Body of pancreas (tissue), 4 donors: Measurements from ENCODE around the gene WWOX.

Experiments used
- POLR2A ChIP-seq, 3 donors: fragments of 450-650 bp; IDR thresholded peaks; one replicate each; pipeline ENCODE4 v1.6.1; 2016; ENCODE audit warnings: antibody characterized with exemption in 3 of 3, mild to moderate bottlenecking in 2 of 3
- TF ChIP-seq, protein P1 (sequence below), 7 experiments: fragments of 450-650 bp in 4 of 7; fragments of 200-600 bp in 3 of 7; sonication (generic) in 3 of 7; IDR thresholded peaks; one replicate each; pipeline ENCODE4 v1.5.1; 2016 to 2019; ENCODE audit warnings: antibody characterized with exemption in 7 of 7

DNA sequence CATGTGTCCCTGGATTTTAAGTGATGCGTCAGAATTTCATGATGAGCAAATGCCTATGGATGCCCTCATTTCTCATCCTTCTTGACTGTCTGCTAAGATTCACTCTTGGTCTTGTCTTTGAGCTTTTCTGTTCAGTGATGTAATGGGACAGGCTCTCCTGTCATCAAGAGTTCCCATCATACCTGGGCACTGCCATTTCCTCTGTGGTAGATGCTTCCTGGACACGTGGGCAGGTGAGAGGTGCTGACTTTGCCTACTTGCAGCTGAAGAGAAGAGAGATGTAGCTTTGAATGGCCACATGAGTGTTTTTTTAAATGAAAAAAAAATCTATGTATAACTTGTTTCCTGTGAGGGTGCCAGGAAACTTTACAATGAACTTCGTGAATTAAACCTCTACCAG, 943.4 kb downstream of the WWOX start:
- TF ChIP-seq, protein P1, sequence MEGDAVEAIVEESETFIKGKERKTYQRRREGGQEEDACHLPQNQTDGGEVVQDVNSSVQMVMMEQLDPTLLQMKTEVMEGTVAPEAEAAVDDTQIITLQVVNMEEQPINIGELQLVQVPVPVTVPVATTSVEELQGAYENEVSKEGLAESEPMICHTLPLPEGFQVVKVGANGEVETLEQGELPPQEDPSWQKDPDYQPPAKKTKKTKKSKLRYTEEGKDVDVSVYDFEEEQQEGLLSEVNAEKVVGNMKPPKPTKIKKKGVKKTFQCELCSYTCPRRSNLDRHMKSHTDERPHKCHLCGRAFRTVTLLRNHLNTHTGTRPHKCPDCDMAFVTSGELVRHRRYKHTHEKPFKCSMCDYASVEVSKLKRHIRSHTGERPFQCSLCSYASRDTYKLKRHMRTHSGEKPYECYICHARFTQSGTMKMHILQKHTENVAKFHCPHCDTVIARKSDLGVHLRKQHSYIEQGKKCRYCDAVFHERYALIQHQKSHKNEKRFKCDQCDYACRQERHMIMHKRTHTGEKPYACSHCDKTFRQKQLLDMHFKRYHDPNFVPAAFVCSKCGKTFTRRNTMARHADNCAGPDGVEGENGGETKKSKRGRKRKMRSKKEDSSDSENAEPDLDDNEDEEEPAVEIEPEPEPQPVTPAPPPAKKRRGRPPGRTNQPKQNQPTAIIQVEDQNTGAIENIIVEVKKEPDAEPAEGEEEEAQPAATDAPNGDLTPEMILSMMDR (IDR thresholded peaks at IDR 0.05) = no peak
- TF ChIP-seq POLR2A (IDR thresholded peaks at IDR 0.05) = no peak
